ENCODE measurements around the gene CELF4. TPM values are rescaled to one million over a fixed set of nuclear protein-coding genes. Genes with fewer than 3 reads are reported as not detected.

Gene CELF4
- total and polyA plus RNA-seq, 2 of the 4 experiments (the other 2 are of a cell fraction): not detected

- POLR2A ChIA-PET (ENCODE audit: unreplicated experiment): no interaction called here
- Histone ChIP-seq H3K4me2 (ENCODE audit: low read depth, low read length) (no peak overlapping the region), H3K9me3 (ENCODE audit: control insufficient read depth, insufficient read depth, low read length) (no peaks in the 10 kb centered on the region), H2BK15ac (ENCODE audit: low read depth, low read length) (no peak overlapping the region), H3K79me1 (ENCODE audit: low read depth in 1 of 2, low read length in 2 of 2) (no peaks in the 10 kb centered on the region), H2BK20ac (ENCODE audit: low read depth, low read length) (no peak overlapping the region), H3K23ac (ENCODE audit: low read depth, low read length) (no peak overlapping the region), H3K36me3 (ENCODE audit: control insufficient read depth, insufficient read depth, low read length) (no peaks in the 10 kb centered on the region), H3K27me3 (ENCODE audit: control insufficient read depth, insufficient read depth, low read length) (no peaks in the 10 kb centered on the region), H3K27ac (ENCODE audit: insufficient read depth, low read length) (no peak overlapping the region), H3K4me3 (ENCODE audit: insufficient read depth, low read depth, low read length) (no peak overlapping the region), H3K56ac (ENCODE audit: extremely low read depth, insufficient read depth, low read length) (no peak overlapping the region), H3K4me1 (ENCODE audit: control insufficient read depth, insufficient read depth, low read length) (no peaks in the 10 kb centered on the region), H4K20me1 (ENCODE audit: insufficient read depth, low read length) (no peaks in the 10 kb centered on the region), H2AK5ac (ENCODE audit: low read depth, low read length) (no peak overlapping the region), H4K5ac (ENCODE audit: low read depth, low read length) (no peak overlapping the region), H3K9me1 (ENCODE audit: insufficient read depth, low read length) (no peaks in the 10 kb centered on the region), H2BK120ac (ENCODE audit: low read depth, low read length) (no peak overlapping the region), H4K8ac (ENCODE audit: low read depth in 2 of 2, low read length in 2 of 2) (no peak overlapping the region), H3K9ac (ENCODE audit: low read depth, low read length) (no peak overlapping the region), H3K4ac (ENCODE audit: low read depth, low read length) (no peak overlapping the region), H2AFZ (replicated peaks; ENCODE audit: low read length, poor library complexity) (no peak overlapping the region), H4K91ac (ENCODE audit: insufficient read depth, low read depth, low read length) (no peak overlapping the region), H2BK5ac (ENCODE audit: low read depth, low read length, poor library complexity, severe bottlenecking) (no peak overlapping the region), H3K18ac (ENCODE audit: low read depth, low read length) (no peak overlapping the region), H3K14ac (replicated peaks; ENCODE audit: low read depth, low read length) (no peak overlapping the region), H2AK9ac (replicated peaks; ENCODE audit: low read depth, low read length, poor library complexity) (no peak overlapping the region)
- in situ Hi-C loops (cut with MboI; ENCODE audit: low sequenced_read_pairs): no loop called here
- dilution Hi-C loops (cut with HindIII; ENCODE audit: low sequenced_read_pairs, unreplicated experiment): no loop called here
- no peak for TF ChIP-seq RFX5 (IDR thresholded peaks at IDR 0.05; ENCODE audit: low read depth, low read length)
- TF ChIP-seq MAFK (IDR thresholded peaks at IDR 0.05; ENCODE audit: low read depth, low read length): no peak
- TF ChIP-seq NFE2L2 (IDR thresholded peaks at IDR 0.05; ENCODE audit: low read depth, low read length): no peak
- TF ChIP-seq SMC3 (IDR thresholded peaks at IDR 0.05; ENCODE audit: low read depth, low read length): no peak
- TF ChIP-seq POLR2A (IDR thresholded peaks at IDR 0.05; ENCODE audit: low read depth, low read length): no peak
- no peak for TF ChIP-seq MAZ (IDR thresholded peaks at IDR 0.05; ENCODE audit: borderline replicate concordance, low read depth, low read length)
- no peak for TF ChIP-seq MXI1 (IDR thresholded peaks at IDR 0.05; ENCODE audit: borderline replicate concordance, low read depth, low read length)
- TF ChIP-seq, protein P1, sequence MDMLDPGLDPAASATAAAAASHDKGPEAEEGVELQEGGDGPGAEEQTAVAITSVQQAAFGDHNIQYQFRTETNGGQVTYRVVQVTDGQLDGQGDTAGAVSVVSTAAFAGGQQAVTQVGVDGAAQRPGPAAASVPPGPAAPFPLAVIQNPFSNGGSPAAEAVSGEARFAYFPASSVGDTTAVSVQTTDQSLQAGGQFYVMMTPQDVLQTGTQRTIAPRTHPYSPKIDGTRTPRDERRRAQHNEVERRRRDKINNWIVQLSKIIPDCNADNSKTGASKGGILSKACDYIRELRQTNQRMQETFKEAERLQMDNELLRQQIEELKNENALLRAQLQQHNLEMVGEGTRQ (IDR thresholded peaks at IDR 0.05; ENCODE audit: low read depth, low read length): no peak
- no peak for TF ChIP-seq RCOR1 (IDR thresholded peaks at IDR 0.05; ENCODE audit: insufficient replicate concordance, low read length)
- no peak for TF ChIP-seq CHD1 (IDR thresholded peaks at IDR 0.05; ENCODE audit: low read depth, low read length)
- TF ChIP-seq BHLHE40 (IDR thresholded peaks at IDR 0.05; ENCODE audit: low read depth, low read length): no peak
- TF ChIP-seq RAD21 (IDR thresholded peaks at IDR 0.05; ENCODE audit: low read length): no peak
- no peak for TF ChIP-seq ELK1 (IDR thresholded peaks at IDR 0.05; ENCODE audit: borderline replicate concordance, low read depth, low read length)
- no peak for TF ChIP-seq CEBPB (IDR thresholded peaks at IDR 0.05; ENCODE audit: low read depth, low read length)
- TF ChIP-seq, protein P2, sequence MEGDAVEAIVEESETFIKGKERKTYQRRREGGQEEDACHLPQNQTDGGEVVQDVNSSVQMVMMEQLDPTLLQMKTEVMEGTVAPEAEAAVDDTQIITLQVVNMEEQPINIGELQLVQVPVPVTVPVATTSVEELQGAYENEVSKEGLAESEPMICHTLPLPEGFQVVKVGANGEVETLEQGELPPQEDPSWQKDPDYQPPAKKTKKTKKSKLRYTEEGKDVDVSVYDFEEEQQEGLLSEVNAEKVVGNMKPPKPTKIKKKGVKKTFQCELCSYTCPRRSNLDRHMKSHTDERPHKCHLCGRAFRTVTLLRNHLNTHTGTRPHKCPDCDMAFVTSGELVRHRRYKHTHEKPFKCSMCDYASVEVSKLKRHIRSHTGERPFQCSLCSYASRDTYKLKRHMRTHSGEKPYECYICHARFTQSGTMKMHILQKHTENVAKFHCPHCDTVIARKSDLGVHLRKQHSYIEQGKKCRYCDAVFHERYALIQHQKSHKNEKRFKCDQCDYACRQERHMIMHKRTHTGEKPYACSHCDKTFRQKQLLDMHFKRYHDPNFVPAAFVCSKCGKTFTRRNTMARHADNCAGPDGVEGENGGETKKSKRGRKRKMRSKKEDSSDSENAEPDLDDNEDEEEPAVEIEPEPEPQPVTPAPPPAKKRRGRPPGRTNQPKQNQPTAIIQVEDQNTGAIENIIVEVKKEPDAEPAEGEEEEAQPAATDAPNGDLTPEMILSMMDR (conservative IDR thresholded peaks at IDR 0.05; ENCODE audit: low read depth, low read length): no peak
- TF ChIP-seq FOS (IDR thresholded peaks at IDR 0.05; ENCODE audit: low read depth, low read length): no peak
- intact Hi-C loops (cut with micrococcal nuclease): no loop called here
- ATAC-seq (ENCODE audit: low read depth): no peak
- no peak for DNase-seq
- CTCF ChIA-PET: no interaction called here
- WGBS, 2 experiments (ENCODE audit: extremely low coverage in 2 of 2, insufficient read length in 1 of 2): no CpG with 5 or more reads among the region's 2 CpGs
- no TSS peak for BruUV-seq (replicated peaks)
These were observed 347.5 kb downstream of the CELF4 start for GRCh38 chr18:37218022-37218590.
